Epithelial cell of prostate (primary cell): ENCODE measurements around the gene MAML2.
A peak's percentile ranks its signal among the peaks of the same experiment; 100 is the strongest.

ENCODE experiments used
- DNase-seq: peaks from one replicate; pipeline ENCODE4 v3.0.0-alpha.2; 2011; ENCODE audit warnings: low read depth, low spot score
- H3K27ac ChIP-seq: fragments of 450-650 bp; 2 replicates; pipeline ENCODE4 v1.5.1; 2017; ENCODE audit warnings: mild to moderate bottlenecking

Gene MAML2

GRCh38 chr11:96319898-96320656 lies 22.9 kb downstream of the MAML2 start:
- no peak for DNase-seq
- no peak overlapping the region for H3K27ac ChIP-seq

- no peak overlapping the region for H3K27ac ChIP-seq
- DNase-seq, result no peak
Observed at GRCh38 chr11:96318850-96319249, 24.1 kb downstream of the MAML2 start.

GRCh38 chr11:96318399-96318798 lies 24.6 kb downstream of the MAML2 start:
- peak overlapping the region; percentile 93 for H3K27ac ChIP-seq
- no peak for DNase-seq

GRCh38 chr11:96317985-96318384 lies 25.0 kb downstream of the MAML2 start:
- no peak for DNase-seq
- H3K27ac ChIP-seq, result peak overlapping the region; percentile 93

GRCh38 chr11:96317571-96317970 lies 25.4 kb downstream of the MAML2 start:
- H3K27ac ChIP-seq, result peak overlapping the region; percentile 93
- DNase-seq, result no peak

- DNase-seq, result no peak
- peak overlapping the region; percentile 93 for H3K27ac ChIP-seq
Observed at GRCh38 chr11:96316869-96317268, 26.1 kb downstream of the MAML2 start.

- H3K27ac ChIP-seq, result peak overlapping the region; percentile 93
- no peak for DNase-seq
Observed at GRCh38 chr11:96315476-96315875, 27.5 kb downstream of the MAML2 start.

- peak; percentile 50 for DNase-seq
- H3K27ac ChIP-seq, result peak overlapping the region; percentile 93
Observed at GRCh38 chr11:96314326-96315020, 28.5 kb downstream of the MAML2 start.

- DNase-seq, result no peak
- H3K27ac ChIP-seq, result peak overlapping the region; percentile 93
Observed at GRCh38 chr11:96313163-96313562, 29.8 kb downstream of the MAML2 start.

GRCh38 chr11:96311120-96311568 lies 31.9 kb downstream of the MAML2 start:
- H3K27ac ChIP-seq, result peak overlapping the region; percentile 93
- DNase-seq, result no peak

GRCh38 chr11:96310236-96310635 lies 32.8 kb downstream of the MAML2 start:
- peak overlapping the region; percentile 93 for H3K27ac ChIP-seq
- DNase-seq, result no peak

- H3K27ac ChIP-seq, result peak overlapping the region; percentile 93
- DNase-seq, result no peak
Observed at GRCh38 chr11:96309643-96310017, 33.4 kb downstream of the MAML2 start.

- peak overlapping the region; percentile 93 for H3K27ac ChIP-seq
Observed at GRCh38 chr11:96309016-96309642, 33.9 kb downstream of the MAML2 start.

GRCh38 chr11:96307776-96308140 lies 35.2 kb downstream of the MAML2 start:
- peak overlapping the region; percentile 93 for H3K27ac ChIP-seq

More at GRCh38 chr11:96309016-96309642, 33.9 kb downstream of the MAML2 start:
- no peak for DNase-seq

GRCh38 chr11:96306933-96307775 lies 35.8 kb downstream of the MAML2 start:
- DNase-seq, result peak; percentile 88
- peak overlapping the region; percentile 93 for H3K27ac ChIP-seq

More at GRCh38 chr11:96307776-96308140, 35.2 kb downstream of the MAML2 start:
- DNase-seq, result peak; percentile 62

- H3K27ac ChIP-seq, result peak overlapping the region; percentile 93
- no peak for DNase-seq
Observed at GRCh38 chr11:96306600-96306932, 36.4 kb downstream of the MAML2 start.

- DNase-seq, result no peak
- H3K27ac ChIP-seq, result peak overlapping the region; percentile 93
Observed at GRCh38 chr11:96306071-96306470, 36.9 kb downstream of the MAML2 start.

- no peak for DNase-seq
- H3K27ac ChIP-seq, result peak overlapping the region; percentile 66
Observed at GRCh38 chr11:96303980-96304379, 39.0 kb downstream of the MAML2 start.

GRCh38 chr11:96303064-96303463 lies 39.9 kb downstream of the MAML2 start:
- no peak for DNase-seq
- H3K27ac ChIP-seq, result peak overlapping the region; percentile 66

GRCh38 chr11:96301818-96302217 lies 41.2 kb downstream of the MAML2 start:
- DNase-seq, result no peak
- no peak overlapping the region for H3K27ac ChIP-seq
